ENCODE data around the gene CCDC178.

DNA sequence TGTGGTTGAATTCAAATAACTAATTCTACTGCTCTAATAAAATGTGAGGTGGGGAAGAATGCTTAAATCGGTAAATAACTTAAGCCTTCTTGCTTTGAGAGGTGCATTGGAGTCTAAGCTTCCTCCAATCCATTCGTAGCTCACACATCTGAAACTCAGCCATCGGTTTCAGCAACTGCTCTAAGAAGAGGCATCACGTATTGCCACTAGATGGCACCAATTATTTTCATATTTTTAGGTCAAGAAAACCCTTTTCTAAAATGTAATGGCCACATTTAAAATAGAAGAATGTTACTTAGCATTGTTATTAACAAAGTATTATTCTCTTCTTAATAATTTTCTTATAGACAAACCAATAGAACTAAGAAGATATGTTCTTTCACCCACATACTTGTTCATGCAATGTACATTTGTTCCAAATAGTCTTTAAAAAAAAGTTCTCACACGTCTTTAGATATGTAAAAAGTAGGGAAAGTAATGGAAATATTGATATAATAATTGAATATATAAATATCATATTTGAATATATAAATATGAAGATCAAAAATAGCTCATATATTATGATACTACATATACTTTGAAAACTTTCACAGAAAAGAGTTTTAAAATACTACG is 229.8 kb downstream of the CCDC178 start:
- TF ChIP-seq MAZ (IDR thresholded peaks at IDR 0.05; ENCODE audit: borderline replicate concordance, low read depth, low read length), result no peak
- TF ChIP-seq HOXB13 (CRISPR knock-in tag; IDR thresholded peaks at IDR 0.05; ENCODE audit: low read depth), result no peak
- TF ChIP-seq, protein P1, sequence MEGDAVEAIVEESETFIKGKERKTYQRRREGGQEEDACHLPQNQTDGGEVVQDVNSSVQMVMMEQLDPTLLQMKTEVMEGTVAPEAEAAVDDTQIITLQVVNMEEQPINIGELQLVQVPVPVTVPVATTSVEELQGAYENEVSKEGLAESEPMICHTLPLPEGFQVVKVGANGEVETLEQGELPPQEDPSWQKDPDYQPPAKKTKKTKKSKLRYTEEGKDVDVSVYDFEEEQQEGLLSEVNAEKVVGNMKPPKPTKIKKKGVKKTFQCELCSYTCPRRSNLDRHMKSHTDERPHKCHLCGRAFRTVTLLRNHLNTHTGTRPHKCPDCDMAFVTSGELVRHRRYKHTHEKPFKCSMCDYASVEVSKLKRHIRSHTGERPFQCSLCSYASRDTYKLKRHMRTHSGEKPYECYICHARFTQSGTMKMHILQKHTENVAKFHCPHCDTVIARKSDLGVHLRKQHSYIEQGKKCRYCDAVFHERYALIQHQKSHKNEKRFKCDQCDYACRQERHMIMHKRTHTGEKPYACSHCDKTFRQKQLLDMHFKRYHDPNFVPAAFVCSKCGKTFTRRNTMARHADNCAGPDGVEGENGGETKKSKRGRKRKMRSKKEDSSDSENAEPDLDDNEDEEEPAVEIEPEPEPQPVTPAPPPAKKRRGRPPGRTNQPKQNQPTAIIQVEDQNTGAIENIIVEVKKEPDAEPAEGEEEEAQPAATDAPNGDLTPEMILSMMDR (IDR thresholded peaks at IDR 0.05), result peak; percentile 32; the same call in 2 of the 3 replicates
- TF ChIP-seq ZFP36 (IDR thresholded peaks at IDR 0.05; ENCODE audit: borderline replicate concordance, partially characterized antibody), result no peak
- no peak for TF ChIP-seq POLR2A (IDR thresholded peaks at IDR 0.05; ENCODE audit: low read length)
